Measurements from ENCODE around the gene COPZ1. TPM values are rescaled to one million over a fixed set of nuclear protein-coding genes. Genes with fewer than 3 reads are reported as not detected.

The COPZ1 gene
- total and polyA plus RNA-seq, 9 of the 15 experiments (the other 6 are each of a cell fraction or from before 2014, with no cell fraction given), result 137 to 487 (median 233) TPM

- TF ChIP-seq RNF2 (IDR thresholded peaks at IDR 0.05) (peak; percentile 88), NBN (IDR thresholded peaks at IDR 0.05; ENCODE audit: low read depth) (peak; percentile 92), CHD2 (IDR thresholded peaks at IDR 0.05; ENCODE audit: low read depth, low read length) (peak; percentile 89), ZNF592 (IDR thresholded peaks at IDR 0.05) (peak; percentile 82), E4F1 (CRISPR knock-in tag; IDR thresholded peaks at IDR 0.05; ENCODE audit: borderline replicate concordance) (no peak), WHSC1 (IDR thresholded peaks at IDR 0.05; ENCODE audit: low read length) (no peak), RBM34 (IDR thresholded peaks at IDR 0.05; ENCODE audit: borderline replicate concordance, insufficient read depth, low read length) (no peak), NR2C1 (IDR thresholded peaks at IDR 0.05) (peak; percentile 21; the same call in 1 of the 2 replicates), NR2C1 (tag; IDR thresholded peaks at IDR 0.05) (no peak), MAFF (IDR thresholded peaks at IDR 0.05; ENCODE audit: low read length) (no peak), ARID4B (CRISPR knock-in tag; IDR thresholded peaks at IDR 0.05) (no peak), HINFP (tag; conservative IDR thresholded peaks at IDR 0.05; ENCODE audit: low read depth) (no peak), ELF4 (CRISPR knock-in tag; IDR thresholded peaks at IDR 0.05) (no peak), ASH1L (IDR thresholded peaks at IDR 0.05; ENCODE audit: borderline replicate concordance, low read depth, partially characterized antibody) (peak; percentile 99), XRCC3 (IDR thresholded peaks at IDR 0.05) (no peak)
Observed at GRCh38 chr12:54358945-54359761, 34.2 kb downstream of the COPZ1 start (continued).
